ENCODE results near the gene SLC9A2. TPM values are rescaled to one million over a fixed set of nuclear protein-coding genes. Genes with fewer than 3 reads are reported as not detected.

The SLC9A2 gene
- total and polyA plus RNA-seq, 2 of the 13 experiments (the other 11 are each of a cell fraction or from before 2014, with no cell fraction given): 0.02 TPM; not detected in 1

DNA sequence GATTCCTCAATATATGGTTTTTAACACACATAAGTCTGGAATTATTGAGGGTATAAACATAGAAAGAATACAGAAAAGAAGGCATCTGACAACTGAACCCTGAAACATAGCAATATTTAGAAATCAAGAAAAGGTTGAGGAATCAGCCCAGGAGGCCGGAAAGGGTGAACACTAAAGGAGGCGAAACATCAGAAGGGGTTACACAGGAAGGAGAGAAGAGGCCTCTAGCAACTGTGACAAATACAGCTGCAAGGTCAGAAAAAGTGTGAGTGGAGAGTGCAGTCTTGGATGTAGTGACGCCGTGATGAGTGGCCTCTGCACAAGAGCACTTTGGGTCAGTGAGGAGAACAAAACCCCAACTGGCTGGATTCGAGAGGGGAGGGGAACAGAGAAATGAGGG, 70.7 kb downstream of the SLC9A2 start:
- Histone ChIP-seq H3K9ac (ENCODE audit: insufficient read depth, low read depth, low read length) (no peak overlapping the region), H2AFZ (ENCODE audit: low read length) (no peak overlapping the region), H3K4me2 (ENCODE audit: low read depth, low read length) (no peak overlapping the region), H4K20me1 (ENCODE audit: insufficient read depth, low read length) (no peaks in the 10 kb centered on the region), H3K27ac (ENCODE audit: extremely low read length, insufficient read depth, low read length) (no peak overlapping the region), H3K9me3 (ENCODE audit: low read length) (no peaks in the 10 kb centered on the region), H3K27me3 (ENCODE audit: control insufficient read depth in 1 of 2, insufficient read depth in 2 of 2, low read length in 2 of 2) (peaks cover 0 to 8% of the 10 kb centered on the region in 2 experiments; a peak in 1 of 5 replicates), H3K36me3 (replicated peaks in 1 of 2; ENCODE audit: control insufficient read depth in 1 of 2, insufficient read depth in 2 of 2, low read length in 2 of 2) (no peaks in the 10 kb centered on the region), H3K4me3 (replicated peaks in 1 of 3; ENCODE audit: insufficient read depth in 1 of 3, low read depth in 2 of 3, low read length in 3 of 3) (no peak overlapping the region), H3K79me2 (ENCODE audit: insufficient read depth, low read length) (no peaks in the 10 kb centered on the region), H3K4me1 (ENCODE audit: insufficient read depth, low read length) (no peaks in the 10 kb centered on the region)
- no TSS peak for BruUV-seq (replicated peaks)
- DNase-seq (ENCODE audit: low spot score) (no peak), FAIRE-seq (no peak), ATAC-seq (no peak)
- POLR2A ChIA-PET: no interaction called here
- CTCF ChIA-PET (ENCODE audit: low intra/inter-chr PET ratio, low total read pairs): no interaction called here
- intact Hi-C loops (cut with micrococcal nuclease; ENCODE audit: unreplicated experiment): no loop called here
- in situ Hi-C loops (cut with HindIII; ENCODE audit: extremely low pct_ligation_motif_present, low pct_unique_long_range_greater_than_20kb): no loop called here
- 35% methylated on average over 5 of the region's 5 CpGs for WGBS (ENCODE audit: low lambda C conversion rate)
- TF ChIP-seq, protein P1, sequence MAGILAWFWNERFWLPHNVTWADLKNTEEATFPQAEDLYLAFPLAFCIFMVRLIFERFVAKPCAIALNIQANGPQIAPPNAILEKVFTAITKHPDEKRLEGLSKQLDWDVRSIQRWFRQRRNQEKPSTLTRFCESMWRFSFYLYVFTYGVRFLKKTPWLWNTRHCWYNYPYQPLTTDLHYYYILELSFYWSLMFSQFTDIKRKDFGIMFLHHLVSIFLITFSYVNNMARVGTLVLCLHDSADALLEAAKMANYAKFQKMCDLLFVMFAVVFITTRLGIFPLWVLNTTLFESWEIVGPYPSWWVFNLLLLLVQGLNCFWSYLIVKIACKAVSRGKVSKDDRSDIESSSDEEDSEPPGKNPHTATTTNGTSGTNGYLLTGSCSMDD (CRISPR knock-in tag; IDR thresholded peaks at IDR 0.05): no peak
- no peak for TF ChIP-seq ZNF563 (CRISPR knock-in tag; IDR thresholded peaks at IDR 0.05)
- TF ChIP-seq NCOA5 (CRISPR knock-in tag; IDR thresholded peaks at IDR 0.05): no peak
- no peak for TF ChIP-seq KLF16 (CRISPR knock-in tag; IDR thresholded peaks at IDR 0.05)
- no peak for TF ChIP-seq GTF2F1 (IDR thresholded peaks at IDR 0.05; ENCODE audit: low read length)
- TF ChIP-seq, protein P2, sequence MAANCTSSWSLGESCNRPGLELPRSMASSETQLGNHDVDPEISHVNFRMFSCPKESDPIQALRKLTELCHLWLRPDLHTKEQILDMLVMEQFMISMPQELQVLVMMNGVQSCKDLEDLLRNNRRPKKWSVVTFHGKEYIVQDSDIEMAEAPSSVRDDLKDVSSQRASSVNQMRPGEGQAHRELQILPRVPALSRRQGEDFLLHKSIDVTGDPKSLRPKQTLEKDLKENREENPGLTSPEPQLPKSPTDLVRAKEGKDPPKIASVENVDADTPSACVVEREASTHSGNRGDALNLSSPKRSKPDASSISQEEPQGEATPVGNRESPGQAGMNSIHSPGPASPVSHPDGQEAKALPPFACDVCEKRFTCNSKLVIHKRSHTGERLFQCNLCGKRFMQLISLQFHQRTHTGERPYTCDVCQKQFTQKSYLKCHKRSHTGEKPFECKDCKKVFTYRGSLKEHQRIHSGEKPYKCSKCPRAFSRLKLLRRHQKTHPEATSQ (CRISPR knock-in tag; IDR thresholded peaks at IDR 0.05; ENCODE audit: borderline replicate concordance): no peak
- TF ChIP-seq ZNF432 (CRISPR knock-in tag; IDR thresholded peaks at IDR 0.05; ENCODE audit: borderline replicate concordance): no peak
- no peak for TF ChIP-seq KLF6 (CRISPR knock-in tag; IDR thresholded peaks at IDR 0.05)
- no peak for TF ChIP-seq ZNF781 (CRISPR knock-in tag; IDR thresholded peaks at IDR 0.05; ENCODE audit: borderline replicate concordance, not compliant biosample characterization)
- no peak for TF ChIP-seq JUND (CRISPR knock-in tag; IDR thresholded peaks at IDR 0.05)
- no peak for TF ChIP-seq SETDB1 (CRISPR knock-in tag; IDR thresholded peaks at IDR 0.05; ENCODE audit: borderline replicate concordance)
- no peak for TF ChIP-seq RBFOX2 (IDR thresholded peaks at IDR 0.05; ENCODE audit: low read depth, low read length)
- no peak for TF ChIP-seq ZNF546 (CRISPR knock-in tag; conservative IDR thresholded peaks at IDR 0.05)
- TF ChIP-seq, protein P3, sequence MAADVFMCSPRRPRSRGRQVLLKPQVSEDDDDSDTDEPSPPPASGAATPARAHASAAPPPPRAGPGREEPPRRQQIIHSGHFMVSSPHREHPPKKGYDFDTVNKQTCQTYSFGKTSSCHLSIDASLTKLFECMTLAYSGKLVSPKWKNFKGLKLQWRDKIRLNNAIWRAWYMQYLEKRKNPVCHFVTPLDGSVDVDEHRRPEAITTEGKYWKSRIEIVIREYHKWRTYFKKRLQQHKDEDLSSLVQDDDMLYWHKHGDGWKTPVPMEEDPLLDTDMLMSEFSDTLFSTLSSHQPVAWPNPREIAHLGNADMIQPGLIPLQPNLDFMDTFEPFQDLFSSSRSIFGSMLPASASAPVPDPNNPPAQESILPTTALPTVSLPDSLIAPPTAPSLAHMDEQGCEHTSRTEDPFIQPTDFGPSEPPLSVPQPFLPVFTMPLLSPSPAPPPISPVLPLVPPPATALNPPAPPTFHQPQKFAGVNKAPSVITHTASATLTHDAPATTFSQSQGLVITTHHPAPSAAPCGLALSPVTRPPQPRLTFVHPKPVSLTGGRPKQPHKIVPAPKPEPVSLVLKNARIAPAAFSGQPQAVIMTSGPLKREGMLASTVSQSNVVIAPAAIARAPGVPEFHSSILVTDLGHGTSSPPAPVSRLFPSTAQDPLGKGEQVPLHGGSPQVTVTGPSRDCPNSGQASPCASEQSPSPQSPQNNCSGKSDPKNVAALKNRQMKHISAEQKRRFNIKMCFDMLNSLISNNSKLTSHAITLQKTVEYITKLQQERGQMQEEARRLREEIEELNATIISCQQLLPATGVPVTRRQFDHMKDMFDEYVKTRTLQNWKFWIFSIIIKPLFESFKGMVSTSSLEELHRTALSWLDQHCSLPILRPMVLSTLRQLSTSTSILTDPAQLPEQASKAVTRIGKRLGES (CRISPR knock-in tag; IDR thresholded peaks at IDR 0.05; ENCODE audit: borderline replicate concordance): no peak
- TF ChIP-seq, protein P4, sequence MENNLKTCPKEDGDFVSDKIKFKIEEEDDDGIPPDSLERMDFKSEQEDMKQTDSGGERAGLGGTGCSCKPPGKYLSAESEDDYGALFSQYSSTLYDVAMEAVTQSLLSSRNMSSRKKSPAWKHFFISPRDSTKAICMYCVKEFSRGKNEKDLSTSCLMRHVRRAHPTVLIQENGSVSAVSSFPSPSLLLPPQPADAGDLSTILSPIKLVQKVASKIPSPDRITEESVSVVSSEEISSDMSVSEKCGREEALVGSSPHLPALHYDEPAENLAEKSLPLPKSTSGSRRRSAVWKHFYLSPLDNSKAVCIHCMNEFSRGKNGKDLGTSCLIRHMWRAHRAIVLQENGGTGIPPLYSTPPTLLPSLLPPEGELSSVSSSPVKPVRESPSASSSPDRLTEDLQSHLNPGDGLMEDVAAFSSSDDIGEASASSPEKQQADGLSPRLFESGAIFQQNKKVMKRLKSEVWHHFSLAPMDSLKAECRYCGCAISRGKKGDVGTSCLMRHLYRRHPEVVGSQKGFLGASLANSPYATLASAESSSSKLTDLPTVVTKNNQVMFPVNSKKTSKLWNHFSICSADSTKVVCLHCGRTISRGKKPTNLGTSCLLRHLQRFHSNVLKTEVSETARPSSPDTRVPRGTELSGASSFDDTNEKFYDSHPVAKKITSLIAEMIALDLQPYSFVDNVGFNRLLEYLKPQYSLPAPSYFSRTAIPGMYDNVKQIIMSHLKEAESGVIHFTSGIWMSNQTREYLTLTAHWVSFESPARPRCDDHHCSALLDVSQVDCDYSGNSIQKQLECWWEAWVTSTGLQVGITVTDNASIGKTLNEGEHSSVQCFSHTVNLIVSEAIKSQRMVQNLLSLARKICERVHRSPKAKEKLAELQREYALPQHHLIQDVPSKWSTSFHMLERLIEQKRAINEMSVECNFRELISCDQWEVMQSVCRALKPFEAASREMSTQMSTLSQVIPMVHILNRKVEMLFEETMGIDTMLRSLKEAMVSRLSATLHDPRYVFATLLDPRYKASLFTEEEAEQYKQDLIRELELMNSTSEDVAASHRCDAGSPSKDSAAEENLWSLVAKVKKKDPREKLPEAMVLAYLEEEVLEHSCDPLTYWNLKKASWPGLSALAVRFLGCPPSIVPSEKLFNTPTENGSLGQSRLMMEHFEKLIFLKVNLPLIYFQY (CRISPR knock-in tag; IDR thresholded peaks at IDR 0.05; ENCODE audit: borderline replicate concordance): no peak
- no peak for TF ChIP-seq RFX5 (IDR thresholded peaks at IDR 0.05; ENCODE audit: low read depth, low read length)

Data from HepG2 (cell line).